Measurements from ENCODE around the gene SMARCB1. TPM values are rescaled to one million over a fixed set of nuclear protein-coding genes. Genes with fewer than 3 reads are reported as not detected.

SMARCB1 gene
- total RNA-seq, 1 experiment from 2014 or later, result 80.2 TPM

DNA sequence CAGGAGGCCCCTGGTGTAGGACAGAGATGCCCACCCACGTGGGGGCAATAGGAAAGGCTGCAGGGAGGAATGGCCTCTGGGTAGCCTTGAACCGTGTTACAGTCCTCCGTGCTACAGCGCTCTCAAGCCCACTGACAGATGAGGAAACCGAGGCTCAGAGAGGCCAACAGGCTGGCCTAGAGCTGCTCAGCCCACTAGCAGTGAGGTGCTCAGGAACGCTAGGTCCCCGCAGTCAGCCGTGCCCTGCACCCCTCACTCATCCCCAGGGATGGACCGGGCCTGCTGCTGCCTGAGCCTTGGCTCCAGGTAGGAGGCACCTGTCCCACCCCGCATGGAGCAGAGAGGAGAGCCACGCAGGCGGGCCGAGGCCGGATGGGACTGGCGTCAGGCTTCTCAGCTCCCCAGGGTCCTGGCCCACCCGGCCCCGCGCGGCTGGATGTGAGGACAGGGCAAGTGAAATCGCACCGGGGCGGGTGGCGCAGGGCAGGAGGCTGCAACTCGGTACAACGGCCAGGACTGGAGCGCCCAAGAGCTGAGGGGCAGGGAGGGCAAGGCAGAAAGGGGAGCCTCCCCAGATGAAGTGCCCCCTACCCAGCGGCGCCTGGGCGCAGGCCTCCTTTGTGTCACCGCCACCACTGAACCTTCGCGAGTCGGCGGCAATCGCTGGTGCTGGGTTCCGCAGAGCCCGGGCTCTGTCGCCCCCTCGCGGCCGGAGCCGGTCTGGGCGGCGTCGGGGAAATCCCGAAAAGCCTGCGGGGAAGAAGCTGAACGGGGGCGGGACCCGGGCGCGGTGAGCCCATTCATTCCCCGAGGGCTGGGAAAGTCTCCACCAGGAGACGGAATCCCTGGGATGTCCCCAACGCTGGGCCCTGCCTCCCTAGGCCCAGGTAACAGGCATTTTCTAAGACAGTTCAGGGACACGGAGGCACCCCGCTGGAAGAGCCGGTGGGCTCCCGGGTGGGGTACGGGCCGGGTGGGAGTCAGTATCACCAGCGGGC lies 62.5 kb downstream of the SMARCB1 start:
- Histone ChIP-seq H4K20me1 (ENCODE audit: insufficient read depth) (no peaks in the 10 kb centered on the region), H3K4me2 (peak overlapping the region; percentile 49), H3K9me2 (ENCODE audit: insufficient read depth) (no peaks in the 10 kb centered on the region), H3K9me3 (ENCODE audit: insufficient read depth, low read depth) (no peaks in the 10 kb centered on the region), H3K27ac (no peak overlapping the region), H3K36me3 (ENCODE audit: low read depth) (no peaks in the 10 kb centered on the region), H3K79me2 (ENCODE audit: low read depth) (no peaks in the 10 kb centered on the region), H2AFZ (no peak overlapping the region), H3K4me1 (replicated peaks; ENCODE audit: insufficient read depth) (peaks cover 13% of the 10 kb centered on the region; the same call in 1 of the 2 replicates), H3F3A (ENCODE audit: insufficient read depth, low read depth) (peaks cover 4% of the 10 kb centered on the region; the same call in 1 of the 2 replicates), H3K27me3 (ENCODE audit: insufficient read depth, low read depth) (no peaks in the 10 kb centered on the region), H3K4me3 (no peak overlapping the region)
- DNase-seq, result peak; percentile 51 to 84
- no TSS peak for BruUV-seq (replicated peaks)
- intact Hi-C loops (cut with micrococcal nuclease; ENCODE audit: unreplicated experiment), result loop anchor here (5.0 kb wide), 1 partner anchor 307 kb away; no protein-coding TSS in a partner anchor
- CTCF ChIA-PET, result interaction anchor here (0.6 to 1.1 kb wide), 4 partner anchors 78 to 281 kb away, joined by 4 to 10 read pairs (median 4); partner anchors contain the start of gene CHCHD10
- TF ChIP-seq, protein P1, sequence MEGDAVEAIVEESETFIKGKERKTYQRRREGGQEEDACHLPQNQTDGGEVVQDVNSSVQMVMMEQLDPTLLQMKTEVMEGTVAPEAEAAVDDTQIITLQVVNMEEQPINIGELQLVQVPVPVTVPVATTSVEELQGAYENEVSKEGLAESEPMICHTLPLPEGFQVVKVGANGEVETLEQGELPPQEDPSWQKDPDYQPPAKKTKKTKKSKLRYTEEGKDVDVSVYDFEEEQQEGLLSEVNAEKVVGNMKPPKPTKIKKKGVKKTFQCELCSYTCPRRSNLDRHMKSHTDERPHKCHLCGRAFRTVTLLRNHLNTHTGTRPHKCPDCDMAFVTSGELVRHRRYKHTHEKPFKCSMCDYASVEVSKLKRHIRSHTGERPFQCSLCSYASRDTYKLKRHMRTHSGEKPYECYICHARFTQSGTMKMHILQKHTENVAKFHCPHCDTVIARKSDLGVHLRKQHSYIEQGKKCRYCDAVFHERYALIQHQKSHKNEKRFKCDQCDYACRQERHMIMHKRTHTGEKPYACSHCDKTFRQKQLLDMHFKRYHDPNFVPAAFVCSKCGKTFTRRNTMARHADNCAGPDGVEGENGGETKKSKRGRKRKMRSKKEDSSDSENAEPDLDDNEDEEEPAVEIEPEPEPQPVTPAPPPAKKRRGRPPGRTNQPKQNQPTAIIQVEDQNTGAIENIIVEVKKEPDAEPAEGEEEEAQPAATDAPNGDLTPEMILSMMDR (conservative IDR thresholded peaks at IDR 0.05), result peak; percentile 91
- TF ChIP-seq EZH2 (IDR thresholded peaks at IDR 0.05; ENCODE audit: low read depth), result no peak
- POLR2A ChIA-PET (ENCODE audit: unreplicated experiment), result interaction anchor here (0.5 to 0.7 kb wide), 2 partner anchors 99 to 472 kb away, joined by 4 read pairs; no protein-coding TSS in a partner anchor

DNA sequence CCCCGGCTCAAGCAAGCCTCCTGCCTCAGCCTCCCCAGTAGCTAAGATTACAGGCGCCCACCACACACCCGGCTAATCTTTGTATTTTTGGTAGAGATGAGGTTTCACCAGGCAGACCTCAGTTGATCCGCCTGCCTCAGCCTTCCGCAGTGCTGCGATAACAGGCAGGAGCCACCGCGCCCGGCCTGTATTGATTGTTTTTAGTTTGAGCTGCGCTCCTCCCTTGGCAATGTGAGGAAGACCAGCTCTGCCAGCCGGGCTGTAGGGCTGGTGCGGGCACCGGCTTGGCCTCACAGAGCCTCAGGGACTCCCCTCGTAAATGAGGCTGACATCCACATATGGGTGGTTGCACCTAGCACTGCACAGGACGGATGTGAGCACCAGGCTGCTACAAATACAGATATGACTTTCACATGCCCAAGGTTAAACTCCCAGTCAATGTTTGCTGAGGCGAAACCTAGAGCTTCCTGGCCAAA lies 63.4 kb downstream of the SMARCB1 start:
- intact Hi-C loops (cut with micrococcal nuclease; ENCODE audit: unreplicated experiment), result no loop called here
- Histone ChIP-seq H3K9me2 (ENCODE audit: insufficient read depth) (no peaks in the 10 kb centered on the region), H2AFZ (no peak overlapping the region), H3K36me3 (ENCODE audit: low read depth) (no peaks in the 10 kb centered on the region), H3K4me1 (replicated peaks; ENCODE audit: insufficient read depth) (peaks cover 13% of the 10 kb centered on the region; the same call in 1 of the 2 replicates), H3K27me3 (ENCODE audit: insufficient read depth, low read depth) (no peaks in the 10 kb centered on the region), H3F3A (ENCODE audit: insufficient read depth, low read depth) (peaks cover 4% of the 10 kb centered on the region; the same call in 1 of the 2 replicates), H3K4me2 (no peak overlapping the region), H3K9me3 (ENCODE audit: insufficient read depth, low read depth) (no peaks in the 10 kb centered on the region), H4K20me1 (ENCODE audit: insufficient read depth) (no peaks in the 10 kb centered on the region), H3K79me2 (ENCODE audit: low read depth) (no peaks in the 10 kb centered on the region), H3K27ac (no peak overlapping the region), H3K4me3 (no peak overlapping the region)
- DNase-seq, result no peak
- CTCF ChIA-PET, result interaction anchor here (0.6 to 1.1 kb wide), 3 partner anchors 79 to 232 kb away, joined by 4 to 10 read pairs (median 4); partner anchors contain the start of gene CHCHD10
- POLR2A ChIA-PET (ENCODE audit: unreplicated experiment), result interaction anchor here (0.5 to 0.7 kb wide), 2 partner anchors 100 to 472 kb away, joined by 4 read pairs; no protein-coding TSS in a partner anchor
- no peak for TF ChIP-seq EZH2 (IDR thresholded peaks at IDR 0.05; ENCODE audit: low read depth)
- TF ChIP-seq, protein P1 (conservative IDR thresholded peaks at IDR 0.05), result no peak
- no TSS peak for BruUV-seq (replicated peaks)
